Measurements from ENCODE around the gene PRAF2.

The PRAF2 gene

GRCh38 chrX:49059201-49059600 is 14.6 kb downstream of the PRAF2 start:
- no peaks in the 10 kb centered on the region for H3K27me3 ChIP-seq (ENCODE audit: control insufficient read depth, insufficient read depth, low read length)
- peak overlapping the region; percentile 69 for H3K4me3 ChIP-seq (ENCODE audit: low read depth, low read length)
- peaks cover 16% of the 10 kb centered on the region for H3K36me3 ChIP-seq (ENCODE audit: control insufficient read depth, insufficient read depth, low read length)
- H3K4me1 ChIP-seq (ENCODE audit: control insufficient read depth, insufficient read depth, low read length), result no peaks in the 10 kb centered on the region
- no peak overlapping the region for H3K9ac ChIP-seq (ENCODE audit: low read depth, low read length)
- H3K9me3 ChIP-seq (ENCODE audit: control insufficient read depth, insufficient read depth, low read length), result no peaks in the 10 kb centered on the region

- Histone ChIP-seq H3K9me3 (ENCODE audit: control insufficient read depth, insufficient read depth, low read length) (no peaks in the 10 kb centered on the region), H3K36me3 (ENCODE audit: control insufficient read depth, insufficient read depth, low read length) (peaks cover 15% of the 10 kb centered on the region), H3K4me3 (ENCODE audit: low read depth, low read length) (peak within 1 kb of the TSS; percentile 69), H3K9ac (ENCODE audit: low read depth, low read length) (peak within 1 kb of the TSS; percentile 37), H3K27me3 (ENCODE audit: control insufficient read depth, insufficient read depth, low read length) (no peaks in the 10 kb centered on the region), H3K4me1 (ENCODE audit: control insufficient read depth, insufficient read depth, low read length) (no peaks in the 10 kb centered on the region)
Measured at GRCh38 chrX:49058794-49059193, 15.0 kb downstream of the PRAF2 start, which contains the start of gene CCDC120. CCDC120 (plus strand) TSS chrX:49058999; CDS start chrX:49062042, 3,043 bp downstream.

DNA sequence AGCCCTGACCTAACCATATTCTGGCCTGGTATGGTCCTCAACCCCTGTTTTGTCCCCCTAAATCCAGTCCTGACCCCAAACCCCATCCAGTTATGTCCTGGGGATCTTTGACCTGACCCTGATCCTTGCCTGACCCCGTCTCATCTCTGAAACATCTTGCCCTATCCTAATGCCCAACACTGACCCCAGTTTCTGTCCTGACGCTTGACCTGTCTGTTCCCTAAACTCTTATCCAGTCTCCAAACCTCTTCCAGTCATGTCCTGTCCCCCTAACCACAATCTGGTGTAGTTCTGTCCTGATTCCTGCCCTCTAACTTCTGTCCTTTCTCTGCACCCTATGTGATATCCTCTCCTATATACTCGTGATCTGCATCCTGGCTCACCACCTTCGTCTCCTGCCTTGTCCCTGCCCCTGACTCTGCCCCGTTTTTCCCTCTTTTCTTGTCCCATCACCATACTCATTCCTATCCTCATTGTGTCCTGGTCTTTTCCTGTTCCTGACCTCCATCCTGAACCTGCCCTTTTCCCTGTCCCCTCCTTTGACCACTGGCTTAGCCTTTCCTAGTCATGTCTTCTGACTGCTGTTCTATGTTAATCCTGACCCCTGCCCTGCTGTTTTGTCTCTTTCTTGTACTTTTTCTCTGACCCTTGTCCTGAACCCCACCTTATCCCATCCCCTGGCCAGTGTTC is 19.6 kb downstream of the PRAF2 start:
- H3K9me3 ChIP-seq (ENCODE audit: control insufficient read depth, insufficient read depth, low read length), result no peaks in the 10 kb centered on the region
- peak overlapping the region; percentile 77 for H3K4me3 ChIP-seq (ENCODE audit: low read depth, low read length)
- no peaks in the 10 kb centered on the region for H3K27me3 ChIP-seq (ENCODE audit: control insufficient read depth, insufficient read depth, low read length)
- peak overlapping the region; percentile 19 for H3K9ac ChIP-seq (ENCODE audit: low read depth, low read length)
- H3K36me3 ChIP-seq (ENCODE audit: control insufficient read depth, insufficient read depth, low read length), result no peaks in the 10 kb centered on the region
- H3K4me1 ChIP-seq (ENCODE audit: control insufficient read depth, insufficient read depth, low read length), result peaks cover 3% of the 10 kb centered on the region

GRCh38 chrX:49053223-49054072 is 20.4 kb downstream of the PRAF2 start:
- Histone ChIP-seq H3K9ac (ENCODE audit: low read depth, low read length) (peak overlapping the region; percentile 56), H3K9me3 (ENCODE audit: control insufficient read depth, insufficient read depth, low read length) (no peaks in the 10 kb centered on the region), H3K4me1 (ENCODE audit: control insufficient read depth, insufficient read depth, low read length) (peaks cover 3% of the 10 kb centered on the region), H3K4me3 (ENCODE audit: low read depth, low read length) (peak overlapping the region; percentile 77), H3K27me3 (ENCODE audit: control insufficient read depth, insufficient read depth, low read length) (no peaks in the 10 kb centered on the region), H3K36me3 (ENCODE audit: control insufficient read depth, insufficient read depth, low read length) (no peaks in the 10 kb centered on the region)

DNA sequence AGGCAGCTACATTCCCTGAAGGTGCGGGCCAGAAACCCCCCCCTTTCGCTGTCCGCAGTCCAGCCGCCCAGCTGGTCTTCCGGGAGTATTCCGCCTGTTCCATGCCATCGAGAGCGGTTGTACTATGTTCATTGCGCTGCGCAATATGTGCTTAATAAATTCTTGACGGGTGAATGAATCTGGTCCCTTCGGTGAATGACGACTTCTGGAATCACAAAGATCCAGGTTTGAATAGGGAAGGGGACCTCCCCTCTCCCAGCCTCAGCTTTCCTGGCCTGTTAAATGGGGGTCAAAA is 29.9 kb downstream of the PRAF2 start:
- peak overlapping the region; percentile 26 for H3K4me3 ChIP-seq (ENCODE audit: low read depth, low read length)
- H3K9ac ChIP-seq (ENCODE audit: low read depth, low read length), result no peak overlapping the region

GRCh38 chrX:49043220-49043986 is 30.4 kb downstream of the PRAF2 start, which contains the start of gene TFE3:
TFE3 (minus strand) TSS chrX:49043357; CDS start chrX:49043226, 131 bp downstream.
- Histone ChIP-seq H3K27me3 (ENCODE audit: control insufficient read depth, insufficient read depth, low read length) (no peaks in the 10 kb centered on the region), H3K4me1 (ENCODE audit: control insufficient read depth, insufficient read depth, low read length) (peaks cover 6% of the 10 kb centered on the region), H3K9ac (ENCODE audit: low read depth, low read length) (peak within 1 kb of the TSS; percentile 94), H3K4me3 (ENCODE audit: low read depth, low read length) (peak within 1 kb of the TSS; percentile 83), H3K36me3 (ENCODE audit: control insufficient read depth, insufficient read depth, low read length) (peaks cover 13% of the 10 kb centered on the region), H3K9me3 (ENCODE audit: control insufficient read depth, insufficient read depth, low read length) (no peaks in the 10 kb centered on the region)

More for the DNA sequence above, 29.9 kb downstream of the PRAF2 start:
- no peaks in the 10 kb centered on the region for H3K9me3 ChIP-seq (ENCODE audit: control insufficient read depth, insufficient read depth, low read length)
- H3K27me3 ChIP-seq (ENCODE audit: control insufficient read depth, insufficient read depth, low read length), result no peaks in the 10 kb centered on the region
- peaks cover 6% of the 10 kb centered on the region for H3K4me1 ChIP-seq (ENCODE audit: control insufficient read depth, insufficient read depth, low read length)
- H3K36me3 ChIP-seq (ENCODE audit: control insufficient read depth, insufficient read depth, low read length), result peaks cover 7% of the 10 kb centered on the region

DNA sequence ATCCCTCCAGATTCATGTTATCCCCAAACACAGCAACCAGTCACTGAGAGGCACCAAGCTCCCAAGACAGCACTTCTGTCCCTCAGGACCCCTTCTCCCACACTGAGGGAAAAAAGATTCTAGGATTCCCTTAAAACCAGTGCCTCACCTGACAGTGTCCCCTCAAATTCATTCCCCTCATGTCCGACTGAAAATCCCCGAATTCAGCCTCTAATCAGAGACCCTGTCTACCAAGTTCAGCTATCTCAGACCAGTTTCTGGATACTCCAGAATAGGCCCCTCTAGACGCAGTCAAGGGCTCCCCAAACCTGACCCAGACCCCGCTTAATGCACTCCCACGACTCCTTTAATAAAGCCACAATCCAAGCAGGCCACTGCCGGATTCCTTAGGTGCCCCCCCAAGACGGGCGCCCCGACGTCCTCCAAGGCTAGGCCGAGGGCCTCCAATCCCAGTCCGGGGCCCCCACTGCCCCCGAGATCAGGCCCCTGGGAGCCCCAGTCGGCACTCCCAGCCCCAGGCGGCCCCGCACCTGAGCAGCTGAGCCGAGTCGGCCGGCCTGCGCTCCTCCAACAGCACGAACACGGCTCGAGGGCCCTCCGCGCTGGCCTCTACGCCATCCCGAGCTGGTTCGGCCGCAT is 31.1 kb downstream of the PRAF2 start:
- Histone ChIP-seq H3K9ac (ENCODE audit: low read depth, low read length) (peak overlapping the region; percentile 94), H3K4me1 (ENCODE audit: control insufficient read depth, insufficient read depth, low read length) (peaks cover 6% of the 10 kb centered on the region), H3K36me3 (ENCODE audit: control insufficient read depth, insufficient read depth, low read length) (peaks cover 20% of the 10 kb centered on the region)

GRCh38 chrX:49041744-49042580 is 31.8 kb downstream of the PRAF2 start:
- H3K36me3 ChIP-seq (ENCODE audit: control insufficient read depth, insufficient read depth, low read length), result peaks cover 27% of the 10 kb centered on the region
- H3K9ac ChIP-seq (ENCODE audit: low read depth, low read length), result peak overlapping the region; percentile 94
- H3K4me1 ChIP-seq (ENCODE audit: control insufficient read depth, insufficient read depth, low read length), result peaks cover 6% of the 10 kb centered on the region
- H3K9me3 ChIP-seq (ENCODE audit: control insufficient read depth, insufficient read depth, low read length), result no peaks in the 10 kb centered on the region
- peak overlapping the region; percentile 83 for H3K4me3 ChIP-seq (ENCODE audit: low read depth, low read length)
- H3K27me3 ChIP-seq (ENCODE audit: control insufficient read depth, insufficient read depth, low read length), result no peaks in the 10 kb centered on the region

More for the DNA sequence above, 31.1 kb downstream of the PRAF2 start:
- no peaks in the 10 kb centered on the region for H3K9me3 ChIP-seq (ENCODE audit: control insufficient read depth, insufficient read depth, low read length)
- no peaks in the 10 kb centered on the region for H3K27me3 ChIP-seq (ENCODE audit: control insufficient read depth, insufficient read depth, low read length)
- H3K4me3 ChIP-seq (ENCODE audit: low read depth, low read length), result peak overlapping the region; percentile 83

GRCh38 chrX:49040376-49040955 is 33.3 kb downstream of the PRAF2 start:
- H3K9me3 ChIP-seq (ENCODE audit: control insufficient read depth, insufficient read depth, low read length), result no peaks in the 10 kb centered on the region
- peaks cover 6% of the 10 kb centered on the region for H3K4me1 ChIP-seq (ENCODE audit: control insufficient read depth, insufficient read depth, low read length)
- peak overlapping the region; percentile 39 for H3K9ac ChIP-seq (ENCODE audit: low read depth, low read length)
- H3K36me3 ChIP-seq (ENCODE audit: control insufficient read depth, insufficient read depth, low read length), result peaks cover 32% of the 10 kb centered on the region
- H3K4me3 ChIP-seq (ENCODE audit: low read depth, low read length), result peak overlapping the region; percentile 83
- H3K27me3 ChIP-seq (ENCODE audit: control insufficient read depth, insufficient read depth, low read length), result no peaks in the 10 kb centered on the region

- H3K4me1 ChIP-seq (ENCODE audit: control insufficient read depth, insufficient read depth, low read length), result peaks cover 6% of the 10 kb centered on the region
- H3K36me3 ChIP-seq (ENCODE audit: control insufficient read depth, insufficient read depth, low read length), result peaks cover 34% of the 10 kb centered on the region
- no peaks in the 10 kb centered on the region for H3K27me3 ChIP-seq (ENCODE audit: control insufficient read depth, insufficient read depth, low read length)
- H3K4me3 ChIP-seq (ENCODE audit: low read depth, low read length), result peak overlapping the region; percentile 83
- H3K9me3 ChIP-seq (ENCODE audit: control insufficient read depth, insufficient read depth, low read length), result no peaks in the 10 kb centered on the region
- H3K9ac ChIP-seq (ENCODE audit: low read depth, low read length), result peak overlapping the region; percentile 70
Measured at GRCh38 chrX:49039598-49040375, 34.0 kb downstream of the PRAF2 start.
